Endothelial cell of umbilical vein (primary cell): Measurements from ENCODE around the gene ZNF12. TPM values are rescaled to one million over a fixed set of nuclear protein-coding genes. Genes with fewer than 3 reads are reported as not detected.

Experiments used
- BruUV-seq: library from RNA; stranded (reverse); fragments of 400-500 nt; replicated peaks from 2 replicates; lab custom pipeline; 2021; lab: Mats Ljungman, UMichigan
- CTCF ChIA-PET: fragments of 300-600, 350-600 bp; sonication (Branson Sonifier 250); formaldehyde crosslinking; loops from one replicate; lab custom pipeline; 2021; ENCODE audit warnings: antibody characterized with exemption, inconsistent platforms; lab: Charles Lee
- POLR2A ChIA-PET: fragments of 300-600, 350-600 bp; sonication (Branson Sonifier 250); formaldehyde crosslinking; loops from one replicate; lab custom pipeline; 2021; ENCODE audit warnings: antibody characterized with exemption, inconsistent platforms; lab: Charles Lee
- DNase-seq: peaks from one replicate; pipeline ENCODE4 v3.0.0-alpha.2; 2011; ENCODE audit warnings: low read depth, low spot score
- FAIRE-seq: peaks from 2 replicates; lab custom pipeline; 2011; peaks lifted over from hg19 to GRCh38; lab: Jason Lieb, UNC
- H2AFZ ChIP-seq: 2 replicates; pipeline ENCODE4 v1.6.0; 2012; ENCODE audit warnings: low read depth, low read length, control low read depth, inconsistent platforms
- H3K27ac ChIP-seq: 2 replicates; pipeline ENCODE4 v1.5.1; 2011; ENCODE audit warnings: low read depth, mild to moderate bottlenecking, control low read depth, low read length, moderate library complexity; ENCODE audit not compliant: insufficient read depth
- H3K27me3 ChIP-seq, 2 experiments: 2 replicates each; pipeline versions ENCODE4 v1.6.0 to v1.6.1; 2011; ENCODE audit warnings: low read length in 2 of 2, mixed read lengths in 1 of 2; ENCODE audit not compliant: control insufficient read depth in 2 of 2, insufficient read depth in 2 of 2
- H3K36me3 ChIP-seq, 2 experiments: 2 replicates in 1 of 2; 3 replicates in 1 of 2; pipeline ENCODE4 v1.5.1; 2011; ENCODE audit warnings: low read length in 2 of 2, mild to moderate bottlenecking in 1 of 2, moderate library complexity in 1 of 2; ENCODE audit not compliant: control insufficient read depth in 2 of 2, insufficient read depth in 2 of 2; ENCODE audit errors: extremely low read depth in 1 of 2
- H3K4me1 ChIP-seq: 3 replicates; pipeline ENCODE4 v1.5.1; 2011; ENCODE audit warnings: mild to moderate bottlenecking, low read length; ENCODE audit not compliant: control insufficient read depth, insufficient read depth; ENCODE audit errors: extremely low read depth
- H3K4me2 ChIP-seq: 2 replicates; pipeline ENCODE4 v1.6.1; 2011; ENCODE audit warnings: low read length, control low read depth, mixed read lengths; ENCODE audit not compliant: insufficient read depth
- H3K4me3 ChIP-seq, 3 experiments: fragments of 200-600 bp in 1 of 3; sonication (generic), shearing (Covaris generic) in 1 of 3; replicated peaks in 1 of 3; 2 replicates each; pipeline ENCODE4 v1.5.1; 2011 to 2016; ENCODE audit warnings: control low read depth in 3 of 3, low read length in 3 of 3, mild to moderate bottlenecking in 2 of 3, inconsistent platforms in 1 of 3, low read depth in 1 of 3, moderate library complexity in 1 of 3; ENCODE audit not compliant: insufficient read depth in 1 of 3
- H3K79me2 ChIP-seq: 2 replicates; pipeline ENCODE4 v1.6.0; 2012; ENCODE audit warnings: low read length, inconsistent platforms; ENCODE audit not compliant: control insufficient read depth, insufficient read depth
- H3K9ac ChIP-seq: replicated peaks from 2 replicates; pipeline ENCODE3; 2011; ENCODE audit warnings: low read length, control low read depth; ENCODE audit not compliant: insufficient read depth; ENCODE audit errors: extremely low read depth
- H3K9me1 ChIP-seq: replicated peaks from 3 replicates; pipeline ENCODE4 v1.6.0; 2011; ENCODE audit warnings: mild to moderate bottlenecking, low read length; ENCODE audit not compliant: control insufficient read depth, insufficient read depth; ENCODE audit errors: extremely low read depth
- H3K9me3 ChIP-seq: replicated peaks from 2 replicates; pipeline ENCODE4 v1.5.1; 2012; ENCODE audit warnings: low read length, inconsistent platforms; ENCODE audit not compliant: control insufficient read depth, insufficient read depth
- H4K20me1 ChIP-seq: replicated peaks from 2 replicates; pipeline ENCODE3; 2011; ENCODE audit warnings: mild to moderate bottlenecking, low read length; ENCODE audit not compliant: control insufficient read depth, insufficient read depth; ENCODE audit errors: extremely low read depth
- CTCF ChIP-seq, 2 donors: IDR thresholded peaks; 1 replicate in 1 of 2; 2 replicates in 1 of 2; pipeline ENCODE4 v1.5.1; 2011; ENCODE audit warnings: low read length in 2 of 2, mild to moderate bottlenecking in 2 of 2, moderate library complexity in 2 of 2, control low read depth in 1 of 2, inconsistent platforms in 1 of 2, low read depth in 1 of 2; ENCODE audit not compliant: insufficient read depth in 1 of 2; ENCODE audit errors: extremely low read depth in 1 of 2
- EZH2 ChIP-seq: IDR thresholded peaks from 2 replicates; pipeline ENCODE4 v1.6.1; 2012; ENCODE audit warnings: borderline replicate concordance, low read depth, mild to moderate bottlenecking, moderate library complexity, low read length, inconsistent platforms; ENCODE audit not compliant: severe bottlenecking
- FOS ChIP-seq: IDR thresholded peaks from 2 replicates; pipeline ENCODE4 v1.6.1; 2011; ENCODE audit warnings: mild to moderate bottlenecking, low read length, moderate library complexity, borderline replicate concordance; ENCODE audit not compliant: insufficient read depth
- GATA2 ChIP-seq: IDR thresholded peaks from 2 replicates; pipeline ENCODE4 v1.7.0; 2011; ENCODE audit warnings: low read depth, mild to moderate bottlenecking, moderate library complexity, mixed read lengths, low read length; ENCODE audit not compliant: insufficient read length, insufficient read depth
- JUN ChIP-seq: IDR thresholded peaks from 2 replicates; pipeline ENCODE4 v1.6.1; 2011; ENCODE audit warnings: borderline replicate concordance, low read depth; ENCODE audit not compliant: insufficient read length, insufficient read depth
- MAX ChIP-seq: IDR thresholded peaks from 2 replicates; pipeline ENCODE4 v1.6.1; 2011; ENCODE audit not compliant: insufficient read depth, insufficient read length
- MYC ChIP-seq: IDR thresholded peaks from one replicate; pipeline ENCODE4 v1.6.1; 2011; ENCODE audit warnings: mild to moderate bottlenecking, low read depth, low read length
- POLR2A ChIP-seq: IDR thresholded peaks from 2 replicates; pipeline ENCODE4 v1.6.1; 2012; ENCODE audit warnings: low read depth, mild to moderate bottlenecking, control low read depth, low read length
- POLR2AphosphoS5 ChIP-seq: IDR thresholded peaks from 2 replicates; pipeline ENCODE4 v1.6.1; 2012; ENCODE audit warnings: low read depth, mild to moderate bottlenecking, control low read depth, low read length, moderate library complexity; ENCODE audit not compliant: insufficient read depth
- dilution Hi-C: fragments of 300-500 bp; cut with MboI; formaldehyde crosslinking; loops from one replicate; pipeline ENCODE4 v1.15.0; 2019; ENCODE audit warnings: low sequenced_read_pairs; ENCODE audit not compliant: extremely low pct_ligation_motif_present
- intact Hi-C: fragments of 100-400 bp; cut with micrococcal nuclease; formaldehyde crosslinking; loops from one replicate; pipeline ENCODE4 v1.10.0; 2022
- polyA plus RNA-seq, 4 experiments: library from polyadenylated mRNA; depleted of rRNA in 3 of 4; stranded (reverse) in 3 of 4; unstranded in 1 of 4; fragments of >200 nt; gene quantifications; 2 replicates each; pipeline versions ENCODE4 v1.2.1 to v1.2.3, GENCODE V29; 2011 to 2012; ENCODE audit warnings: missing spikeins in 1 of 4
- total RNA-seq: library from RNA; stranded (reverse); gene quantifications from 2 replicates; pipeline ENCODE4 v1.2.3, GENCODE V29; 2021

Gene ZNF12
- total and polyA plus RNA-seq, 2 donors (not counting 3 experiments of a cell fraction or from before 2014, with no cell fraction given) = 5.0 to 13.4 TPM

- Histone ChIP-seq H3K4me2 (no peak overlapping the region), H2AFZ (no peak overlapping the region), H3K4me3 (no peak overlapping the region), H3K4me1 (peaks cover 6% of the 10 kb centered on the region), H3K9me3 (no peaks in the 10 kb centered on the region), H3K27me3 (no peaks in the 10 kb centered on the region), H3K9me1 (no peaks in the 10 kb centered on the region), H3K9ac (no peak overlapping the region), H4K20me1 (no peaks in the 10 kb centered on the region), H3K79me2 (peaks cover 17% of the 10 kb centered on the region), H3K36me3 (peaks cover 7 to 34% of the 10 kb centered on the region in 2 experiments), H3K27ac (no peak overlapping the region)
- TF ChIP-seq GATA2 (no peak), MYC (no peak), FOS (no peak), POLR2A (no peak), JUN (no peak), MAX (no peak), POLR2AphosphoS5 (no peak), CTCF (IDR thresholded peaks at IDR 0.05; ENCODE audit: extremely low read depth in 1 of 2, insufficient read depth in 1 of 2, low read depth in 1 of 2, low read length in 2 of 2) (no peak), EZH2 (no peak)
- dilution Hi-C loops = no loop called here
- POLR2A ChIA-PET = no interaction called here
- DNase-seq (no peak), FAIRE-seq (no peak)
- intact Hi-C loops = no loop called here
- CTCF ChIA-PET = no interaction called here
- no TSS peak for BruUV-seq
Observed at GRCh38 chr7:6639627-6640026, 67.1 kb downstream of the ZNF12 start.
